ENCODE results near the gene NRDC.

DNA sequence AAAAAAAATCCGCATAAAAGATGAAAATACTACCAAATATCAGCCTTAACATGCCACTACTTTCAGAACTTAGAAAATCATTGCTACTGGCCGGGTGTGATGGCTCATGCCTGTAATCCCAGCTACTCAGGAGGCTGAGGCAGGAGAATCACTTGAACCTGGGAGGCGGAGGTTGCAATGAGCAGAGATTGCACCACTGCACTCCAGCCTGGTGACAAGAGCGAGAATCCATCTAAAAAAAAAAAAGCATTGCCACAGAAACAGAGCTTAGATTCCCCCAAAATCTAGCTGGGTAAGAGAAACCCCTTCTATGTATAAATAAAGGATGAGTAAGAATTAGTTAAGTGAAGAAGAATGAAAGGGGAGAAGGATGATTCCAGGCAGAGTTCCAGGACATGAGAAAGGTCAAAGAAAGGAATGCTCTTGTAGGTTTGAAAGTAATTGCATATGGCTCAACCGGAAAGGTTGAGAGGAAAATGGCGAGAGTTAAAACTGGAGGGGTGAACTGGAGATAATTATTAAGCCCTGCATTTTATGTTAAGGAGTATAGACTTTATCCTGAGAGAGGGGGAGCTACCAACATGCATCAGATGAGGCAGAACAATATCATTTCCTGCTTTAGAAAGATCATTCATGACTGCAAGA is 19.7 kb upstream of the NRDC start:
- TF ChIP-seq, protein P1, sequence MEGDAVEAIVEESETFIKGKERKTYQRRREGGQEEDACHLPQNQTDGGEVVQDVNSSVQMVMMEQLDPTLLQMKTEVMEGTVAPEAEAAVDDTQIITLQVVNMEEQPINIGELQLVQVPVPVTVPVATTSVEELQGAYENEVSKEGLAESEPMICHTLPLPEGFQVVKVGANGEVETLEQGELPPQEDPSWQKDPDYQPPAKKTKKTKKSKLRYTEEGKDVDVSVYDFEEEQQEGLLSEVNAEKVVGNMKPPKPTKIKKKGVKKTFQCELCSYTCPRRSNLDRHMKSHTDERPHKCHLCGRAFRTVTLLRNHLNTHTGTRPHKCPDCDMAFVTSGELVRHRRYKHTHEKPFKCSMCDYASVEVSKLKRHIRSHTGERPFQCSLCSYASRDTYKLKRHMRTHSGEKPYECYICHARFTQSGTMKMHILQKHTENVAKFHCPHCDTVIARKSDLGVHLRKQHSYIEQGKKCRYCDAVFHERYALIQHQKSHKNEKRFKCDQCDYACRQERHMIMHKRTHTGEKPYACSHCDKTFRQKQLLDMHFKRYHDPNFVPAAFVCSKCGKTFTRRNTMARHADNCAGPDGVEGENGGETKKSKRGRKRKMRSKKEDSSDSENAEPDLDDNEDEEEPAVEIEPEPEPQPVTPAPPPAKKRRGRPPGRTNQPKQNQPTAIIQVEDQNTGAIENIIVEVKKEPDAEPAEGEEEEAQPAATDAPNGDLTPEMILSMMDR (IDR thresholded peaks at IDR 0.05): no peak
- TF ChIP-seq POLR2A (IDR thresholded peaks at IDR 0.05): no peak

Measured in esophagus squamous epithelium (tissue), 4 donors.